ENCODE results near the gene ONECUT2.

DNA sequence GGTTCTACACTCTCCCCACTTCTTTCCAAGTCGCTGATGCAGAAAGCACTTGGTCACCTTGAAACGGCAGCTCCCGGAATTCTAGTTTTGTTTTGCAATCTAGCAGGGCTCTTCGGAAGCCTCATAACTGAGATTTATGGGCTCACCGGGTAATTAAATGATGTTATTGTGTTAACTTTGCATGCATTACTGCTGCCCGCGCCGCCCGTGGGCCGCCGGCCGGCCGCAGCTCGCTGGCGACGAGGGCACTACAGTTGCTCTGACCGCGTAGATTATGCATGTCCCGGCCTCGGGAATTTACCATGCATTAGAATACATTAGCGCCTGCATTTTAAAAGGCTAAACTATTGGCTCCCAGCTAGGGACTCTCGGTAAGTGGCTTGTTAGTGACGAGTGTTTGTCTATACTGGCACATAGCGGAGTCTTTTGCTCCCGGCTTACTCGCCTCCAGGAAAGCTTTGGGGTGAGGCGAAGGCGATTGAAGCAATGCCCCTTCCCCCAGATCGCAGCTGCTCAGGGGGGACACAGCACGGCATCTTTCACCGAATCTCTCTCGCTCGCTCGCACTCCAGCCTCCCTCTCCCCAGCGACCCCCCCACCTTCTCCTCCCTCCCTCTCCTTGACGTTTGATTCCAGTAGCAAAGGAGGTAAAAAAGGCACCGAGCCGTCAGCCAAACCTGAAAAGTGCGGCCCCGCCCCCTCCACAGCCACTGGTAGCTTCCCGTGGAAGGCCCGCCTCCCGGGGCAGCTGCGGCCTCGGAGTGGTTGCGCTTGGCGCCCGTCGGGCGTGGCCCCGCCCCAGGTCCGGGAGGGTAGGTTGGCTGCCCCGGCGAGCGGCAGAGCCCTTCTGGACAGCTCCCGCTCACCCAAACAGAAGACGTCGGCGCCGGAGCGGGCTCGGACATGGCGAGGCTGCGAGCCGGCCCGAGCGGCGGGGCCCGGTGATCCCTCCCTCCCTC lies at the start of gene ONECUT2:
- TF ChIP-seq EZH2phosphoT487 (IDR thresholded peaks at IDR 0.05; ENCODE audit: borderline replicate concordance) (no peak), CTCF (conservative IDR thresholded peaks at IDR 0.05; ENCODE audit: low read length) (no peak)
